ENCODE results near the gene SEMA6B.

Gene SEMA6B

GRCh38 chr19:4493104-4493928 lies 66.2 kb downstream of the SEMA6B start:
- DNase-seq (ENCODE audit: low read depth): no peak
